Measurements from ENCODE around the gene DGKD.

The DGKD gene

DNA sequence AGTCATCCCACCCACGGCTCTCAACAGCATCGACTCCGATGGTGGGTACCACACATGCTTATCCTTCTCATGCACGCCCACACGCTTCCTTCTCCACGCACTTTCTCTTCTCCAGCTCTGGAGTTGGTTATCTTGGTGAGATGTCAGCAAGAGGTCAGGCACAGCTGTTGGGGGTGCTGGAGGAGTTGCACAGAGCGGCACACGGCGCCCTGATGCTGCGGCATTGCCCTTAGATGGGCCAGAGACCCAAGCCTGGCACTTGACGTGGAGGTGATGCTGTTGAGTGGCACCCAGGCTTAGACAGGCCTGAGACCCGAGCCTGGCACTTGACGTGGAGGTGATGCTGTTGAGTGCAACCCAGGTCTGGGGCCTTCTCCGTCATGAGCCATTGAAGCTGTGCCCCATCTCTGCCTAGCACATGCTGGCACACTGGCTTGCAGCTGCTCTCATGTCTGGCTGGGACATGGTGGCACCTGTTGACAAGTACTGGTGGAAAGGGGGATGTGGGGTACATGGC lies 83.2 kb downstream of the DGKD start:
- H3K27ac ChIP-seq (ENCODE audit: low read length), result no peak overlapping the region
- H3K36me3 ChIP-seq (ENCODE audit: control insufficient read depth, low read depth, low read length), result peaks cover 6% of the 10 kb centered on the region
- H3K4me3 ChIP-seq (ENCODE audit: low read length), result no peak overlapping the region

DNA sequence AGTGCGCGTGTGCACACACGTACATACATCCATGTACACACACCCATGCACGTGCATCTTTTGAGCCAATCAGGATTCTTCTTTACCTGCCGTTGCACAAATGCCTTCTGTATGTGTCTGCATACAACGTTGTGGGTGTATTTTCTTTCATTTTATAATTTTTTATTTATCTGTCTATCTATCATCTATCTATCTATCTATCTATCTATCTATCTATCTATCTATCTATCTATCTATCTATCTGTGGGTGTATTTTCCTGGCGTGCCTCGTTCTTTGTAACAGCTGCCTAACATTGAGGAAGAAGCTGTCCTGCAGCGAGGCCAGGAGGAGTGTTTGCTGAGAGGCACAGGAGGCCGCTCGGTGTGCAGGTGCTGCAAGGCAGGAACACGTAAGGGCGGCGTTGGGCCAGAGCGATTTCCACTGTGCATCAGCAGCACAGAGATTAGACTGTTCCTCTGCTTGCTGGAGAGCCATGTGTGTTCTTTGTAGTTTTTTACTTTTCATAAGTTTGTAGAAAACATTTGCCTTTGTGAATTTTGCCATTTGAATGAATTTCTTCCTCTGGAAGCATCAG lies 84.4 kb downstream of the DGKD start:
- Histone ChIP-seq H3K9me3 (ENCODE audit: control insufficient read depth, low read depth, low read length) (no peaks in the 10 kb centered on the region), H3K4me3 (ENCODE audit: low read length) (no peak overlapping the region), H3K4me1 (ENCODE audit: control insufficient read depth, low read depth, low read length) (no peaks in the 10 kb centered on the region), H3K27me3 (ENCODE audit: control insufficient read depth, insufficient read depth, low read length) (no peaks in the 10 kb centered on the region), H3K36me3 (ENCODE audit: control insufficient read depth, low read depth, low read length) (peaks cover 6% of the 10 kb centered on the region), H3K9ac (ENCODE audit: low read length) (no peak overlapping the region), H3K27ac (ENCODE audit: low read length) (no peak overlapping the region)

More for the DNA sequence above, 83.2 kb downstream of the DGKD start:
- Histone ChIP-seq H3K9ac (ENCODE audit: low read length) (no peak overlapping the region), H3K9me3 (ENCODE audit: control insufficient read depth, low read depth, low read length) (no peaks in the 10 kb centered on the region), H3K4me1 (ENCODE audit: control insufficient read depth, low read depth, low read length) (no peaks in the 10 kb centered on the region), H3K27me3 (ENCODE audit: control insufficient read depth, insufficient read depth, low read length) (no peaks in the 10 kb centered on the region)

DNA sequence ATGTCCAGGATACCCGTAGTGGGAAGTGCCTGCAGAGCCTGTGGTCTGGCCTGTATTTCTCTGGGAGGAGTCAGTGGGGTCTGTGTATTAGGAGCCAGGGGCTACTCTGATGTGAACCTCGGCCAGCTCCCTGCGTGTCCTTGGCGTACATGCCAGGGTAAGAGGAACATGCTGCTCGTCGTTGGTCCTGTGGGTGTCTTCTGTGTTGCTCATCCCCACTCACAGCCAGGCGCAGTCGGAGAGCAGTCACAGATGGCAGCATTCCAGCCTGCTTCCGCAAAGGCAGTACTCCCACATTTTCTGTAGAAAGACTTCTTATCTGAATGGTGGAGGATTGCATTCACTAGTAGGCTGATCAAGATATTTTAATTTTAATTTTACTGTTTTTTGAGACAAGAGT lies 84.9 kb downstream of the DGKD start:
- Histone ChIP-seq H3K36me3 (ENCODE audit: control insufficient read depth, low read depth, low read length) (peaks cover 6% of the 10 kb centered on the region), H3K27me3 (ENCODE audit: control insufficient read depth, insufficient read depth, low read length) (no peaks in the 10 kb centered on the region), H3K9ac (ENCODE audit: low read length) (no peak overlapping the region), H3K4me3 (ENCODE audit: low read length) (no peak overlapping the region), H3K27ac (ENCODE audit: low read length) (no peak overlapping the region), H3K4me1 (ENCODE audit: control insufficient read depth, low read depth, low read length) (no peaks in the 10 kb centered on the region), H3K9me3 (ENCODE audit: control insufficient read depth, low read depth, low read length) (no peaks in the 10 kb centered on the region)

DNA sequence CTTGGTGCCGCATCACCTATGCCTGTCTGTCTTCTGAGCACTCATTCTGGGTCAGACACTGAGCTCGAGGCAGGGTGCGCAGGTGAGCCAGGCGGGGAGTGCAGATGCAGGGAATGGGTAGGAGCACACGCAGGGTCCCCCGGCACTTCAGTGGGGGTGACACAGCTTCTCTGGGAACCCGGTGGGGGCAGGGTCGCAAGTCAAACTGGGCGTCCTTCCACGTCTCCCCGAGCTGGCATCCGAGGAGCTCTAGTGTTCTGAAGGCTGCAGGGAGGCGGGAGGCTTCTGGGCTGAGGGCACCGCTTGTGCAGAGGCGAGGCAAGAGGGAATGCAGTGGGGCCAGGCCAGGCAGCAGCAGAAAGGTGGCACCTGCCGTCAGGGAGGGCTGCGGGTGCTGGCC lies 86.0 kb downstream of the DGKD start:
- Histone ChIP-seq H3K27me3 (ENCODE audit: control insufficient read depth, insufficient read depth, low read length) (no peaks in the 10 kb centered on the region), H3K9me3 (ENCODE audit: control insufficient read depth, low read depth, low read length) (no peaks in the 10 kb centered on the region), H3K27ac (ENCODE audit: low read length) (no peak overlapping the region), H3K4me1 (ENCODE audit: control insufficient read depth, low read depth, low read length) (no peaks in the 10 kb centered on the region), H3K36me3 (ENCODE audit: control insufficient read depth, low read depth, low read length) (peaks cover 6% of the 10 kb centered on the region), H3K4me3 (ENCODE audit: low read length) (no peak overlapping the region), H3K9ac (ENCODE audit: low read length) (no peak overlapping the region)

DNA sequence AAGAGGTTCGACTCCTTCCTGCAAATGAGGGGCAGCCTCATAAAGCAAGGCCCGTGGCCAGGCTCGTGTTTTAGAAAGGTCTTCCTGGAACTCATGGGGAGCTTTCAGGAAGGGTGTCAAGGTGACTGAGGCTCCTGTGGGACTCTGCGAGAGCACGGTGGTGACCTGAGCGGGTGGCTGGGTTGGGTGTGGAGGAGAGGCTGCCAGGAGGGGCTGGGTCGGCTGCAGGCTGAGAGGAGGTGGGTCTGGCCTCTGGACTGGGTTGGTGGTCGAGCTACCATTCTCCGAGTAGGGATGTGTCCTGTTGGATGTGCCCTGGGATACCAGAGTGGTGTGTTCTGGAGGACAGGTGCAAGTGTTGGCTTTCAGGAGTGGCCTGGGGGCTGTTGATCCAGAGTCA lies 86.4 kb downstream of the DGKD start:
- Histone ChIP-seq H3K27me3 (ENCODE audit: control insufficient read depth, insufficient read depth, low read length) (no peaks in the 10 kb centered on the region), H3K27ac (ENCODE audit: low read length) (no peak overlapping the region), H3K36me3 (ENCODE audit: control insufficient read depth, low read depth, low read length) (peaks cover 6% of the 10 kb centered on the region), H3K4me3 (ENCODE audit: low read length) (no peak overlapping the region), H3K9me3 (ENCODE audit: control insufficient read depth, low read depth, low read length) (no peaks in the 10 kb centered on the region), H3K9ac (ENCODE audit: low read length) (no peak overlapping the region), H3K4me1 (ENCODE audit: control insufficient read depth, low read depth, low read length) (no peaks in the 10 kb centered on the region)

DNA sequence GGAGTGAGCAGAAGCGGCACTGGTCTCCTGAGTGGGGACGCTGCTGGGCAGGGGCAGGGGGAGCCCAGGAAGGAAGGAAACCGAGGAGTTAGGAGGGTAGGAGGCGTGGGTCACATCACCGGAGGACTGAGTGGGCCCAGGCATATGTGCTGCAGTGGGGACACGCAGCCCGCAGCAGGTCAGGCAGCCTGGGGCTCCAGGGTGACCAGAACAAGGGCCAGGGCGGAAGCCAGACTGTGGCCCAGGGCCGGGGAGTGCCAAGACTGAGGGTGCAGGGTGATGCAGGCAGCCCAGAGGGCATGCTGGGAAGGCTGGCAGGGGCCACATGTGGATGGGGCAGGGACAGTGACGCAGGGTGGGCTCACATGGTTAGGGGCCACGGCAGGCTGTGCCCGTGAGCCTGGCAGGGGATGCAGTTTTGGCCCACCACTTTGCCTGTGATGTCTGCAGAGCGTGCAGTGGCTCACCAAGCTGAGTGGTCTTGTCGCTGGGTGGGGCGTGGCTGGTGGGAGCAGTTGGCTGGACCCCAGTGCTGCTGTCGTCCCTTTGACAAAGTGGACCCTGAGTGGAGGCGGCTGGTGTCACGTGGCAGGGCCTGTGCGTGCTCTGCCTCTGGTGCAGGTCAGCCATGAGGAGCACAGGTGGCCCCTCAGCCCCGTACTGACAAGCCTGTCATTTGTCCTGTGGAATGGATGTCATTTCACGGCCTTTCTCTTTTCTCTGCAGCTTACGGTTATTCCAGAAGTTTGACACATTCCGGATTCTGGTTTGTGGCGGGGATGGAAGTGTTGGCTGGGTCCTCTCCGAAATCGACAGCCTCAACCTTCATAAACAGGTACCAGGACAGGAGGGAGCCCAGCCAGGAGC lies 87.1 kb downstream of the DGKD start:
- no peaks in the 10 kb centered on the region for H3K9me3 ChIP-seq (ENCODE audit: control insufficient read depth, low read depth, low read length)
- H3K27ac ChIP-seq (ENCODE audit: low read length), result no peak overlapping the region
- H3K27me3 ChIP-seq (ENCODE audit: control insufficient read depth, insufficient read depth, low read length), result no peaks in the 10 kb centered on the region
- H3K9ac ChIP-seq (ENCODE audit: low read length), result no peak overlapping the region
- peaks cover 3% of the 10 kb centered on the region for H3K36me3 ChIP-seq (ENCODE audit: control insufficient read depth, low read depth, low read length)
- H3K4me1 ChIP-seq (ENCODE audit: control insufficient read depth, low read depth, low read length), result no peaks in the 10 kb centered on the region
- H3K4me3 ChIP-seq (ENCODE audit: low read length), result no peak overlapping the region

DNA sequence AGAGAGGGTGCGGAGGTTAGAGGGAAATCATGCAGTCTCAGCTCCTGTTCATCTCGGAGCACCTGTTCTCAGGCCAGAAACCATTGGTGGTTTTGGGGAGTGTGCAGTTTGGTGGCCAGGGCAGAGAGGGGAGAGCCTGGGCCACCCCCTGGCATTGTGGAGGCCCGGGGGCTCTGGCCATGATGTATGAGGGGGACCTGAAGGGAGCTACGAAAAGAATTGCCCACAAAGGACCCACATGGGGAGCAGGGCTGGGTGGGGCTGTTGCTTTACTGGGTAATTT lies 87.7 kb downstream of the DGKD start:
- Histone ChIP-seq H3K27ac (ENCODE audit: low read length) (no peak overlapping the region), H3K27me3 (ENCODE audit: control insufficient read depth, insufficient read depth, low read length) (no peaks in the 10 kb centered on the region), H3K4me3 (ENCODE audit: low read length) (no peak overlapping the region), H3K9me3 (ENCODE audit: control insufficient read depth, low read depth, low read length) (no peaks in the 10 kb centered on the region), H3K36me3 (ENCODE audit: control insufficient read depth, low read depth, low read length) (peaks cover 3% of the 10 kb centered on the region), H3K9ac (ENCODE audit: low read length) (no peak overlapping the region), H3K4me1 (ENCODE audit: control insufficient read depth, low read depth, low read length) (no peaks in the 10 kb centered on the region)

DNA sequence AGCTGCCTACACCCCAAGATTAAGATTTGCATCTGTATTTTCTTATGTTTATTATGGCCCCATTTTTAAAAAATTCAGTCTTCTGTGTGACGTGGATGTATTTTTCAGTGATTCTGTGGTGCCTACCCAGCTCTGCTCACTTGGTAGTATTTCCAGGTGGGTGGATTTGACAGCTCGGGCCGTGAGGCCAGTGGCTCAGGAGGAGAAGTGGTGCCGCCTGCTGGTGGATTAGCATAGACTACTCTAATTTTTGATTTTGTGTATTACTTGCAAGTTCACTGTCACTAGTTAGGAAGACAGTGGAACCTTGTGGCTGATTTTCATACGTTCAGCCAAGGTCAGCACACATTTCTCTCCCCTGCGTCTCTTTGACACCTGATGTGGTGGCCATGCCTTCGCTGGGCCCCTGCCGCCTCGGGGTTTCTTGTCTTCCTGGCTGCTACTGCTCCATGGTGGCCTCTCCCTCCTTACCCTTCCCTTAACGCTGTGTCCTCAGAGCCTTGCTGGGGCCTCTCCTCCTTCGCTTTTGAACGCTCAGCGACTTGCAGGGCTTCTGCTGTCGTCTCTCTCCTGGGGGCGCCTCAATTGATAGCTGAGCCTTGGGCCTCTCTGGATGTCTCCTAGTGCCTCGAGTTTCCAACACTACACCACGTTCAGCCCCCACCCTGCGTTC lies 89.4 kb downstream of the DGKD start:
- Histone ChIP-seq H3K36me3 (ENCODE audit: control insufficient read depth, low read depth, low read length) (no peaks in the 10 kb centered on the region), H3K27ac (ENCODE audit: low read length) (no peak overlapping the region), H3K9me3 (ENCODE audit: control insufficient read depth, low read depth, low read length) (no peaks in the 10 kb centered on the region), H3K4me1 (ENCODE audit: control insufficient read depth, low read depth, low read length) (peaks cover 3% of the 10 kb centered on the region), H3K4me3 (ENCODE audit: low read length) (no peak overlapping the region), H3K9ac (ENCODE audit: low read length) (no peak overlapping the region), H3K27me3 (ENCODE audit: control insufficient read depth, insufficient read depth, low read length) (no peaks in the 10 kb centered on the region)

DNA sequence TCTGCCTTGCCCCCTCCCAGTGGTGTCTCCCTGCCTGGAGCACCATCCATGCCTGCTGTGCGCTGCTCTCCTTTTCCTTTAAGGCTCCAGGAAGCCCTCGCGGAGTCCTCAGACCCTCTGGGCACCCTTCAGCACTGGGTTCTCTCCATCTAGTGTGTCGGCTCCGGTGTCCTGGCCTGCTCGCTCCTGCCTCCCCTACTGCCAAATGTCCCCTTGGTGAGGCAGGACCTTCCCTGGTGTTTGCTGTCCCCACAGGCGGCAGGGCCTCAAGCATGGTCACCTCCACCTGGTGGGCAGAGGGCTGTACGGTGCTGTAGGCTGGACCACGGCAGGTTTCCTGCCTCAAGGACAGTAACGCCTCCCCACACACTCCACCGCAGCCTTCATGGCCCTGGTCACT lies 90.2 kb downstream of the DGKD start:
- Histone ChIP-seq H3K9me3 (ENCODE audit: control insufficient read depth, low read depth, low read length) (no peaks in the 10 kb centered on the region), H3K4me3 (ENCODE audit: low read length) (no peak overlapping the region), H3K36me3 (ENCODE audit: control insufficient read depth, low read depth, low read length) (no peaks in the 10 kb centered on the region), H3K4me1 (ENCODE audit: control insufficient read depth, low read depth, low read length) (peaks cover 7% of the 10 kb centered on the region), H3K27me3 (ENCODE audit: control insufficient read depth, insufficient read depth, low read length) (no peaks in the 10 kb centered on the region), H3K27ac (ENCODE audit: low read length) (no peak overlapping the region), H3K9ac (ENCODE audit: low read length) (no peak overlapping the region)

DNA sequence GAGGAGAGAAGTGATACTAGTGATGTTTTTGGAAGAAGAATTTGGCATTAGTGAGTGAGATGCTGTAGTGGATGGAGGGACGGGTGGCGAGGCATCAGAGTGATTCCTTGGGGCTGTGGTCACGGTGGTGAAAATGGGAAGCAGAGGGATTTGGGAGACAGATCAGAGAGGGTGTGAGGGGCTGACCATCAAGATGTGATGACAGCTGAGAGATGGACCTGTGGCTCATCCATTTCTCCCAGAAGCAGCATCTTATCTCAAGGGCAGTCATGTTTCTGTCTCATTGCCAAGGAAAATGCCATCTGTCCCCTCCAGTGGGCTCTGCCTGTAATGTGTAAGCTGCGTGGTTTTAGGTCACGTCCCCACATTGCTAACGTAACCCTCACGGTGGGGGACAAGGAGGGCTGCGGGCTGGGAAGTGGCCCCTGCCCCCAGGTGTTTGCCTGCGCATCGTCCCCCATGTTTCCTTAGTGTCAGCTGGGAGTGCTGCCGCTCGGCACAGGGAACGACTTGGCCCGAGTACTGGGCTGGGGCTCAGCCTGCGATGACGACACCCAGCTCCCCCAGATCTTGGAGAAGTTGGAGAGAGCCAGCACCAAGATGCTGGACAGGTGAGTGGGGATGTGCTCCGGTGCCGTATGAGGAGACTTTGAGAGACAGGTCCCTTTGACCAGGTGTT lies 91.0 kb downstream of the DGKD start:
- H3K27me3 ChIP-seq (ENCODE audit: control insufficient read depth, insufficient read depth, low read length), result no peaks in the 10 kb centered on the region
- H3K9ac ChIP-seq (ENCODE audit: low read length), result no peak overlapping the region
- no peak overlapping the region for H3K4me3 ChIP-seq (ENCODE audit: low read length)
- no peaks in the 10 kb centered on the region for H3K36me3 ChIP-seq (ENCODE audit: control insufficient read depth, low read depth, low read length)
- H3K27ac ChIP-seq (ENCODE audit: low read length), result no peak overlapping the region
- H3K4me1 ChIP-seq (ENCODE audit: control insufficient read depth, low read depth, low read length), result peaks cover 7% of the 10 kb centered on the region
- H3K9me3 ChIP-seq (ENCODE audit: control insufficient read depth, low read depth, low read length), result no peaks in the 10 kb centered on the region

DNA sequence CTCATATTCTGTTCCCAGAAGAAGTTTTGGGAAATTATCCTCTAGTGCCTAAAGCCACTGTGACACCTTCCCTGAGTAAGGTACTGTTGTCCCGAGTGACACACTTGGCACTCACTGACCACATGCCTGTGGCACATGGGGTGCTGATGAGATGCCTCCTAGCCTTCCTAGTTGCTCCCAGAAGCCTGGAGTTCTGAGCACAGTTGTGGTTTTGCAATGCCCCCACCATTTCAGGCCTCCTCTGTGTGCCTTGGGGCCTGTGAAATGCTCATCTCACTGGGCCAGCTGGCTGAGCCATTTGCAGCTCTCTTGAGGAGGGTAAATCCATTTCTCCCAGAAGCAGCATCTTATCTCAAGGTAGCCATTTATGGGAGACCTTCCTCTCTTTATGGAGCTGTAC lies 91.8 kb downstream of the DGKD start:
- Histone ChIP-seq H3K4me1 (ENCODE audit: control insufficient read depth, low read depth, low read length) (peaks cover 7% of the 10 kb centered on the region), H3K27ac (ENCODE audit: low read length) (no peak overlapping the region), H3K36me3 (ENCODE audit: control insufficient read depth, low read depth, low read length) (no peaks in the 10 kb centered on the region), H3K9ac (ENCODE audit: low read length) (no peak overlapping the region), H3K9me3 (ENCODE audit: control insufficient read depth, low read depth, low read length) (no peaks in the 10 kb centered on the region), H3K27me3 (ENCODE audit: control insufficient read depth, insufficient read depth, low read length) (no peaks in the 10 kb centered on the region), H3K4me3 (ENCODE audit: low read length) (no peak overlapping the region)
